Midbrain (tissue), 1 donor: ENCODE results near the gene TMEM175.

Experiments
- DNase-seq: peaks from one replicate; lab custom pipeline; 2025; lab: John Stamatoyannopoulos, UW

The TMEM175 gene, protein sequence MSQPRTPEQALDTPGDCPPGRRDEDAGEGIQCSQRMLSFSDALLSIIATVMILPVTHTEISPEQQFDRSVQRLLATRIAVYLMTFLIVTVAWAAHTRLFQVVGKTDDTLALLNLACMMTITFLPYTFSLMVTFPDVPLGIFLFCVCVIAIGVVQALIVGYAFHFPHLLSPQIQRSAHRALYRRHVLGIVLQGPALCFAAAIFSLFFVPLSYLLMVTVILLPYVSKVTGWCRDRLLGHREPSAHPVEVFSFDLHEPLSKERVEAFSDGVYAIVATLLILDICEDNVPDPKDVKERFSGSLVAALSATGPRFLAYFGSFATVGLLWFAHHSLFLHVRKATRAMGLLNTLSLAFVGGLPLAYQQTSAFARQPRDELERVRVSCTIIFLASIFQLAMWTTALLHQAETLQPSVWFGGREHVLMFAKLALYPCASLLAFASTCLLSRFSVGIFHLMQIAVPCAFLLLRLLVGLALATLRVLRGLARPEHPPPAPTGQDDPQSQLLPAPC

GRCh38 chr4:931960-932712 is at the start of gene TMEM175, which contains the start of gene GAK:
Gene TMEM175 (plus strand): TSS chr4:932460. CDS start chr4:947740, 15,280 bp downstream.
Gene GAK (minus strand): TSS chr4:932316. CDS start chr4:932187, 129 bp downstream.
- peak; percentile 95 for DNase-seq

GRCh38 chr4:882646-883045 is 49.6 kb upstream of the TMEM175 start:
- DNase-seq = no peak

DNA sequence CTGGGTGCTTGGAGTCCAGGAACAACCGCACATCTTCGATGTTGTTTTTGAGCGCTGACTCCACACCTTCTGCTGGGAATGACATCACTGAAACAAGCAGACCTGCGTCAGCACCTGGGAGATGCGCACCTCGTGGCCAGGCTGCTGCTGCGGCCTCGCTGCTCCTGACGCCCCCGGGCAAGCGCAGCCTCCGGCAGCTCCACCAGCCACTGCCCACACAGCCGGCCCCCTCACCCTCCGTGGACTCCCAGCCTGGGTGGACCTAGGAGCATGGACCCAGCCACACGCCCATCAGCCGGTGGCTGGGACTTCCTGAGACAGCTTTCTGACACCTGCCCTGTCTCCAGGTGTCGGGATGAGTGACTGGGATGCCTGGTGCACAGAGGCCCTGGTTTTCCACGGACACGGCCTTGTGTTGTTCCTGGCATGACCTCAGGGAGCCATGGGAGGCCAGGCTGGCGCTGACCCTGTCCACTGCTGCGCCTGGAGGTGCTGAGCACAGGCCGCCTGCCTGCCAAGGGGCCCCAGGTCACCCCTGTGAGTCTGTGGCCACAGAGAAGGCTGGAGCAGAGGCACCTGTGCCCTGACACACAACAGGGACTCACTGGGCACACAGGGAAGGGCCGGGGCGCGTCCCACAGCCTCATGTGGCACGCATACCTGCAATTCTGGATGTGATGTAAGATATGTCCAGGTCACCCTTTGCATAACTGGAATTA is 48.7 kb upstream of the TMEM175 start:
- DNase-seq = no peak

DNA sequence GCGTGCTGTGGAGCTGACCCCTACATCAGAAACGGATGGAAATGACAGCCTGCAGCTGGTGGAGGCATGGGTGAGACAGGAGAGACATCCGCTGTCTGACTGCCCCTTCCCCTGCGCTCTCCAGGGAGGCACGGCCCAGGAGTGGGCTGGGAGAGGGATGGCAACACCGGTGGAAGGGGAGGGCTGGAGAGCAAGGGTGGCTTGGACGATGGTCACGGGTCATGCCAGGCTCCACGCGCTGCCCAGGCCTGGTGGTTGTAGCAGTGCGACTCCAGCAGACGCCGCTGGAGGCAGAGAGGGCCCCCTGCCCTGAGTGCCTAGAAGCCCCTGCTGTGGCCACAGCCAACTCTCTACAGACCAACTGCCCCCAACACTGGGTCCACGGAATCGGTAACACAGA is 48.0 kb upstream of the TMEM175 start:
- no peak for DNase-seq

DNA sequence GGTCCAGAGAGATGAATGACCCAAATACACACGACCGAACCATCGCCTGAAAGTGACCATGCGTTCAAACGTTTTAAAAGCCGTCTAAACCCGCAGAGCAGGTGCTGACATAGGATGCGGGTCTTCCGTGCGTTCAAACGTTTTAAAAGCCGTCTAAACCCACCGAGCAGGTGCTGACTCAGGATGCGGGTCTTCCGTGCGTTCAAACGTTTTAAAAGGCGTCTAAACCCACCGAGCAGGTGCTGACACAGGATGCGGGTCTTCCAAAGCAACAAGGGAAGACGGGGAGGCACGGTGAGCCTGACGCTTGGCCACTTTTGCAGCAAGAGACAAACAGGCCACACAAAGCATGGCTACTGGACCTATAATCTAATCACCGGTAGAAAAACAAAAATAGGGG is 47.4 kb upstream of the TMEM175 start:
- no peak for DNase-seq

GRCh38 chr4:885353-885752 is 46.9 kb upstream of the TMEM175 start:
- DNase-seq = no peak

DNA sequence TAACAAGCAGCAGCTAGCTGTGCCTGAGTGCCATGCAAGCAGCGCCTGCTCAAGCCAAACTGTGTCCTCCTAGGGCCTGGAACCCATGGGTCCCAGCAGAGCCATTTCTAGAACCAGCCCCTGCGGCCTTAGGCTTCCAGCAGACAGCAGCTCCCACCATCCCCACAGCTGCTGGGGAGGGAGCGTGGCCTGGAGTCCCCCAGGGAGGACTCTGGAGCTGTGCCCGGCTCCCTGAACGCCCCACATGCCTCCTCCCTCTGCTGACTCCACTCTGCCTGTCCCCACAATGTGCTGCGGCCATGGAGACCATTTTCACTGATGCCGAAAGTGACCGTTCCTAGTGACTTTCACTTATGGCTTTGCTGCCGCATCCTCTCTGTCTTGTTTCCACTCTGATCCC is 46.0 kb upstream of the TMEM175 start:
- no peak for DNase-seq

DNA sequence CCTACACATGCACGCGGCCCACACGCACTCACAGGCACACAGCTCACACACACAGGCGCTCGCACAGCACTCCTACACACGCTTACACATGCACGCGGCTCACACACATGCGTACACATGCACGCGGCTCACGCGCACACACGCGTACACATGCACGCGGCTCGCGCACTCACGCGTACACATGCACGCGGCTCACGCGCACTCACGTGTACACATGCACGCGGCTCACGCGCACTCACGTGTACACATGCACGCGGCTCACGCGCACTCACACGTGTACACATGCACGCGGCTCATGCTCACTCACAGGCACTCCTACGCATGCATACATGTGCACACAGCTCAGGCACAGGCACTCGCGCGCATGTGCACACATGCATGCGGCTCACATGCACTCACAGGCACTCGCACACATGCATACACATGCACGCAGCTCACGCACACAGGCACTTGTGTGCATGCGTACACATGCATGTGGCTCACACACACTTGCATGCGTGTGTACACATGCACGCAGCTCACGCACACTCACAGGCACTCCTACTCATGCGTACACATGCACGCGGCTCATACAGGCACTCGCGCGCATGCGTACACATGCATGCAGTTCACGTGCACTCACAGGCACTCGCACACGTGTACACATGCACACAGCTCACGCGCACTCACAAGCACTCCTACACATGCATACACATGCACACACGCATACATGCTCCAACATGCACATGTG is 45.1 kb upstream of the TMEM175 start:
- no peak for DNase-seq

GRCh38 chr4:888029-888428 is 44.2 kb upstream of the TMEM175 start:
- no peak for DNase-seq

GRCh38 chr4:889516-889915 is 42.7 kb upstream of the TMEM175 start:
- no peak for DNase-seq

DNA sequence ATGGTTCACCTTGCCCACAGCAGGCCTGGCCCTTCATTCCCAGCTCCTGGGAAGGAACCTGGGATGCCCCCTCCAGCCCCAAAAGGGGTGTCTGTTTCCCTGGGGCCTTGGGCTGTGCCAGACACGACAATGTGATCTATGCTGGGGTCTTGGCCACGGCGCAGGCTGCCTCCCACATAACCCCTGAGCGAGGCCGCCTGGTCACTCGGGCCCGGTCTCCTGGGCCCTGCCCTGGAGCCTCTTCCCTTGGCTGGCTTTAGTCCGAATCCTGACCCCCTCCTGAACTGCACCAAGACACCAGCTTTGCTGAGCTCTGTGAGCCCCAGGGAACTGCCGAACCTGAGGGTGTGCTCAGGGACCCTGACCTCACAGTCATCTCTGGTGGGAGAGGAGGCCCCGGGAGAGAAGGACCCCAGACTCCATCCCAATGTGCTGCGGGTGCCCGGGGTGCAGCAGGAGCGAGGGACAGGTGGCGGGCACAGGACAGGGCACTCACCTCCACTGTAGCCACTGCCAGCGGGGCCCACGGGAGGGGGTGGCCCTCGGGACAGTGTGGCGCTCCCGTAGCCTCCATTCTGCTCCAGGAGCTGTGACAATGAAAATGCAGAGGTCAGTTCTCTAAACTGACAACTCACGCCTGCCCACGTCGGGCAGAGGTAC is 42.1 kb upstream of the TMEM175 start:
- DNase-seq = no peak

- DNase-seq = no peak
Measured at GRCh38 chr4:891747-892146, 40.5 kb upstream of the TMEM175 start.

DNA sequence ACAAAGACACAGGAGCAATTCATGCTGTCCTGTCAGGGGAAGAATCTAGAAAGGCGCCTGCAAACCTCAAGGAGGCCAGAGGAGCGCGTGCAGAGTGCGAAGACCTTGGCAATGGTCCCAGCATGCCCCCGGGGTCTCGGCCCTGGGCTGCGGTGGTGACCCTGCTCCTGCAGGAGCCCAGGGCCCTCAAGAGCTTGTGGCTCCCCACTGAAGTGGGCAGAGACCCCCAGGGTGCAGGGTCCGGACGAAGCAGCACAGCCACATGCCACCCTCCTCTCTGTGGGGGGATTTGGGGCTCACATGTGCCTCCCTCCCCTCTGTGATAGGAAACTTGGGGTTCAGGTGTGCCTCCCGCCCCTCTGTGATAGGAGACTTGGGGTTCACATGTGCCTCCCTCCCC is 39.5 kb upstream of the TMEM175 start:
- no peak for DNase-seq

DNA sequence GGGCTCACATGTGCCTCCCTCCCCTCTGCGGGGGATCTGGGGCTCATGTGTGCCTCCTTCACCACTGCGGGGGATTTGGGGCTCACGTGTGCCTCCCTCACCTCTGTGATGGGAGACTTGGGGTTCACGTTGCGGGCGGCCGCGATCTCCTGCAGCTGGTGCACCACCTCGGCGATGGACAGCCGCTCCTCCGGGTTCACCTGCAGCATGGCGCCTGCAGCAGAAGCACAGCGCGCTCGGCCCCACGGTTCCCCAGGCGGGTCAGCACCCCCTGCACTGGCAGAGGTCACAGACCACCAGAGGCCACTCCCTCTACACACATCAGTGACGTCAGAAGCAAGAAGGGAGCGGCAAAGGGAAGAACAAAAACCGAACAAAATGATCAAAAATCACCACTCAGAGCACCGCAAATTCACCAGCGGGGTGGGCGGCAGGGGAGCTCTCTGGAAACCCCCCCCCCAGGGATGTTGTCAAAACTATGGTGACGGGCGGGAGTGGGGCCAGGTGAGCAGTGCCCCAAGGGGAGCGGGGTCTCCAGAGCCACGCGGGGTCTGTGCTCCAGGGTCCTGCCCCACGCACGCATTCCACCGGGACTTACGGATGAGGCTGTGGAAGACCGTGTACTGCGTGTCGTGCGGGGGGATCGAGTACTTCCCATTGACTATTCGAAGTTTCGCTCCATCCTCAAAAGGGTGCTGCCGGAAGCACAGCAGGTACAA is 38.8 kb upstream of the TMEM175 start:
- no peak for DNase-seq

- no peak for DNase-seq
Measured at GRCh38 chr4:893995-894705, 38.1 kb upstream of the TMEM175 start.

DNA sequence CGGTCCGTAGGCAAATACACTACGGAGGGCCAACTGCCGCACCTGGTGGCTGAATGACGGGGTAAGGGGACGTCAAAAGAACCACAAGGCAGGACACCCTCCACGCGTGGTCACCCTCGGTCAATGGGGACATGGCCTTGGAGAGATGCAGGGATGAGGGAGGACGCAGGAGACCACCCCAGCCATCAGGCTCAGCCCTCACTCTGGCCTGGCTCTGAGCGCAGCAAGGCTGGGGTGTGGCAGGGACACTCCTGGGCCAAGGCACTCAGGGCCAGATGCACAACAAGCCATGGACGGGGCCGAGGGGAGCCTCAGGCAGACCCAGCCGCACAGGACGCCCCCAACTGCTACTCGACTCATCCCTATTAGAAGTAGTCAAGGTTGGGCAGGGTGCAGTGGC is 36.7 kb upstream of the TMEM175 start:
- no peak for DNase-seq

- no peak for DNase-seq
Measured at GRCh38 chr4:896216-896615, 36.0 kb upstream of the TMEM175 start.

DNA sequence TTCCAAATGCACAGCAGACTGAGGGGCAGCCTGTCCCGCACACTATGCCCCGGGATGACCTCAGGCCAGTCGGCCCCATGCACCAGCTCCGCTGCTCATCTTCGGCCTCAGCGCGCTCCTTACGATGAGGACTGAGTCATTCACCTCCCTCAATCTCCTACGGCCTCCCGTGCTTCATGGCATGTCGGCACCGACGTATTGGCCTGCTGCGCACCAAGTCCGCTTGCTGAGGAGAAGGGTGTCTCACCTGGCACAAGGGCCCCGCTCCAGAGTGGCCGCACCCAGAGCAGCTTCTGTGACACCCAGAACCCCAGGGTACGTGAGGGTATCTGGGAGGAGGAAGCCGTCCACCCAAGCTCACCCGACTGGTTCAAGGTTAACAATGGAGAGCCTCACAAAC is 35.6 kb upstream of the TMEM175 start:
- DNase-seq = no peak

DNA sequence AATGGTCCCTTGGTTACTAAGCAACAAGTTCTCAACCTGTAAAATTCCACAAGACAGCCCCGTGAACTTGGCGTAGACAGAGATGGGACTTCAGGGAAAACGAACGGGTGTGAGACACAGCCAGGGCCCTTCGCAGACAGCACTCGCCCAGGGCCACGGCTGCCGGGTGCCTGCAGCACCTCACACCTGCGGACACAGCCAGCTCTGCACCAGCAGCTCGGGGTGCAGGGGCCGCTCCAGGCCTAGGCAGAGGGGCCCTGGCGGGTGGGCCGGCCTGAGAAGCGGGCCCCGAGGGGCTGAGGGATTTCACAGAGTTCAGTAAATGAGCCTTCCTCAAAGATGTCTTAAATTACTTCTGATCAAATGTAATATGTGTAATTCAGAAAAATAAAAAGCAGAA is 34.1 kb upstream of the TMEM175 start:
- no peak for DNase-seq
